Measurements from ENCODE around the gene CXADR.

The CXADR gene

DNA sequence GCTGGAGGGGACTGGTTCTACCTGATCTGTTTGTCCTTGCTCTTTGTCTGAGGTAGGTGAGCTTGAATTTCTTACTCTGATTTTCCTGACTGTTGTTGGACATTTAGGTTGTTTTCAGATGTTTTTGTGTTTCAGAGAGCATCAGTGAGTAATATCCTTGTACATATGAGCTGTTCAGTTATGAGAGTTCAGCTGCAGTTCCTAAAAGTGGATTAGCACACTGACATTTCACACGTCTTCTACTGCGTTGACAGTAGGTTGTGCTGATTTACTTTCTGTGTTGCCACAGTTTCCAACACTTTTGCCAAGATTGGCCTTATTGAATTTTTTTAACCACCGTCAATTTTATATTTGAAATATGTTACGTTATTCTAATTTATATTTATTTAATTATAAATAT lies 27.7 kb downstream of the CXADR start:
- Histone ChIP-seq H3K4me1 (ENCODE audit: insufficient read depth, low read length) (peaks cover 10% of the 10 kb centered on the region; the same call in 1 of the 2 replicates), H3K9me3 (ENCODE audit: control insufficient read depth, insufficient read depth, low read length) (no peaks in the 10 kb centered on the region), H3K9ac (ENCODE audit: low read depth, low read length) (no peak overlapping the region), H3K36me3 (ENCODE audit: insufficient read depth, low read length) (peaks cover 4% of the 10 kb centered on the region)

DNA sequence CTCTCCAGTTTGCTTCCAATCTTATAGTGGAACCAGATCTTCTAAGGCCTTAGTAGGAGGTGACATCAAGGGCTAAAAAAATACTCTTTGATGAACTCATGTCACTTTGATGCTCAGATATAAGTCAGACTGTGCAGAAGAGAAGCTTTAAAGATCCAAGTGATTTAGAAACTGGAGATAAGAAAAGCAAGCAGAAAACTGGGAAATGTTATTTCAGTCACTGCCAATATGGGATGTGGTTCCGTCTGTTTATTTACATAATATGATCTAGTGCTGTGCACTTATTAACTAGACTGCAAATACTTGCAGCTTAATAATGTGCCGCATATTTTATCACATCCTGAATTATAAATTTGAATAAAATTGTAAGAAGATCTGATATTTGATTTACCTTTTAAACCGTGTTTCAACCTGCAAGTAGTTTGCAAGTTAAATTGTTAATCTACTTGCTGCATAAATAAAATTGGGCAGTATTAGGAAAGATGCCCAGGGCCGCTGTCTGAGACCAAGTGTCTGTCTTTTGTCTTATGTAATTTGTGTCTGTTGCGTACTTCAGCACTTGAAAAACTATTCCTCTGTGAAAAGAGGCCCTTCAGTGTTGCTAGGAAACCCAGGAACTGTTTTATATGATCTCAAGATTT lies 29.6 kb downstream of the CXADR start:
- H3K36me3 ChIP-seq (ENCODE audit: insufficient read depth, low read length) = peaks cover 6% of the 10 kb centered on the region
- no peaks in the 10 kb centered on the region for H3K9me3 ChIP-seq (ENCODE audit: control insufficient read depth, insufficient read depth, low read length)
- peaks cover 7% of the 10 kb centered on the region; the same call in 1 of the 2 replicates for H3K4me1 ChIP-seq (ENCODE audit: insufficient read depth, low read length)
- H3K9ac ChIP-seq (ENCODE audit: low read depth, low read length) = no peak overlapping the region

DNA sequence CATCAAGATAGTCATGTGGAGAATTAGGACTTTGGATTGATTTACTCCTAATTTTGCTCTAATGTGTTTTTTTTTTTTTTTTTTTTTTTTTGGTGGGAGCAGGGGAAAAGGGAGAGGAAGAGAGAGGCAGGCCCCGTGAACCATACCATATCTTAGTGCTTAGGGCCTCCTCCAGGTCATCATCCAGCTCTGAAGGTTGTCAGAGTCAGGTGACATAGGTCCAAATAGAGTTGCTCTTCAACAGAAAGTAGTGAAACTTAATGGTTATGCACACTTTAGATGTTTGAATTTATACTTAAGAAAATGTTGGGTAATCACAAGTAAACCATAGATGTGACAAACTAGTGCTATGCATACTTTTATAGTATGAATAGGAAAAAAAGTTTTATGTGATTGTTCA lies 32.2 kb downstream of the CXADR start:
- Histone ChIP-seq H3K4me1 (ENCODE audit: insufficient read depth, low read length) (peaks cover 7% of the 10 kb centered on the region; the same call in 1 of the 2 replicates), H3K36me3 (ENCODE audit: insufficient read depth, low read length) (peaks cover 9% of the 10 kb centered on the region), H3K9ac (ENCODE audit: low read depth, low read length) (no peak overlapping the region), H3K9me3 (ENCODE audit: control insufficient read depth, insufficient read depth, low read length) (no peaks in the 10 kb centered on the region)

DNA sequence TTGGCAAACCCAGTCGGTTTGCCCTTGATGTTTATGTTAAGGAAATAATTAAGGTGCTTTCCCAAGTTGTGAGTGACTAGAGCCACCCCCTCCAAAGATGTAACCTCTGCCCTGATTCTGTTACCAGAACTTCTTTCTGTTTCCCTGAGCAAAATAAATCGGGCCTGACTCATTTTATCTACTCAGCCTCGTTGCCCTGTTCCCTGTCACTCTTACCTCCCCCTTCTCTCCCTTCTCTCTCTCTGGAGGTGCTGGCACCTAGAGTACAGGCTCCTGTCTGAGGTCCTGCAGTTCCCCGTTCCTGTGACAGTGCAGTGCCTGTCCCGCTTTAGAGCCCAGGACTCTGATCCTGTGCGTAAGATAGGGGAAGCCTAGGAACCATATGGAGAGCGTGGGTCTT lies 35.4 kb downstream of the CXADR start:
- Histone ChIP-seq H3K4me1 (ENCODE audit: insufficient read depth, low read length) (peaks cover 7% of the 10 kb centered on the region; the same call in 1 of the 2 replicates), H3K9me3 (ENCODE audit: control insufficient read depth, insufficient read depth, low read length) (no peaks in the 10 kb centered on the region), H3K9ac (ENCODE audit: low read depth, low read length) (no peak overlapping the region), H3K36me3 (ENCODE audit: insufficient read depth, low read length) (peaks cover 15% of the 10 kb centered on the region)

DNA sequence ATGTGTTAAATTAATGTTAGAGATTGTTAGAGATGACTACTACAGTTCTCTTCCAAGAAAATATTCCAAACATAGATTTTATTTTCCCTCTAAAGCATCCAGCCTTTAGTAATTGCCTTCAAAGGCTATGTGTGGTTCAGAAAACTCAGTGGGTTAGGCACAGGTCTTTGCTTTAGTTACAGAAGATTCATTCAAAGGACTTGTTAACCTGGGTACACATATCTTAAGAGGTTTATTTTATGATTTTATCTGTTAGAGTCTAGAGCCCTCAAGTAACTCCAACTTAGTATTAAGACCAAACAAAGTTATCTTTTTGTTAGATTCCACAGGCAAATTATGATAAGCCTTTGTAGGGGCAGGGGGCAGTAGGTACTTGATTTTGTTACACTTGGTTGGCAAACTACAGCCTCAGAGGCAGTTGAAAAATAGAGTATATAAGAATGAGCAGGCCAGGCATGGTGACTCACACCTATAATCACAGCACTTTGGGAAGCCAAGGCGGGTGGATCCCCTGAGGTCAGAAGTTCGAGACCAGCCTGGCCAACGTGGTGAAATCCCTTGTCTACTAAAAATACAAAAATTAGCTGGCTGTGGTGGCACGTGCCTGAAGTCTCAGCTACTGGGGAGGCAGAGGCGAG lies 37.9 kb downstream of the CXADR start:
- Histone ChIP-seq H3K4me1 (ENCODE audit: insufficient read depth, low read length) (no peaks in the 10 kb centered on the region), H3K36me3 (ENCODE audit: insufficient read depth, low read length) (peaks cover 18% of the 10 kb centered on the region), H3K9ac (ENCODE audit: low read depth, low read length) (no peak overlapping the region), H3K9me3 (ENCODE audit: control insufficient read depth, insufficient read depth, low read length) (no peaks in the 10 kb centered on the region)

DNA sequence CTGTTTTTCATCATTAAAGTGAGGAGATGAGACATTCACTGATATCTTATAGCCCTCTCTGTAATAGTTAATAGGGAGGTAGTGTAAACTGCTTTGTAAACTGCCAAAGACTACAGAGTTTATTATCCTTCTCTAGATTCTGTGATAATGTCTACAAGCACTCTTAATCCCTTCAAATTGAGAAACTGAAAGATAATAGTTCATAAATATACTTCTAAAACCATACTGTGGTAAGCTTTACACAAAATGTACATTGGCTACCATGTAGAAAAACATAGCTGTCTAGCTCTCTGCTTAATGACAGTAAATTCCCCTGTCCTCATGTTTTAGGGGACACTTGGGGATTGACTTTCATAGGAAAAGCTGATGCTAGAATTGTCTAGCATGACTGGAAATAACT lies 39.6 kb downstream of the CXADR start:
- Histone ChIP-seq H3K36me3 (ENCODE audit: insufficient read depth, low read length) (peaks cover 14% of the 10 kb centered on the region), H3K9ac (ENCODE audit: low read depth, low read length) (no peak overlapping the region), H3K9me3 (ENCODE audit: control insufficient read depth, insufficient read depth, low read length) (no peaks in the 10 kb centered on the region), H3K4me1 (ENCODE audit: insufficient read depth, low read length) (no peaks in the 10 kb centered on the region)

DNA sequence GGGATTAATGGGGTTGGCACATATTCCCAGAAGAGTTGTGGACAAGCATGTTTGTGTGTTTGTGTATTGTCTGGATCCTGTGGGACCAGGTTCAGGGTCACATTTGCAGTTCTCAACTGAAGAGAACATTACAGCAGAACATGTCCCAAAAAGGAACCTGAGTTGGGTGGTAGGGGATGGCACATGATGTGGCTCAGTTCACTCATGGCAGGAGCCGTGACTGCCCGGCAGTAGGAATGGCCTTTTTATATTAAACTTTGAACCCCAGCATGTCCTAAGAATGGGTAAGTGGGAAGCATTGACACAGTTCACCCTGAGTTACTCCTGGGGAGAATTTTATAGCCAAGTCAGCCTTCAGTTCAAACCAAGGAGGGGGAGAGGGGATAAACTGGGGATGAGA lies 41.3 kb downstream of the CXADR start:
- Histone ChIP-seq H3K36me3 (ENCODE audit: insufficient read depth, low read length) (peaks cover 23% of the 10 kb centered on the region), H3K4me1 (ENCODE audit: insufficient read depth, low read length) (no peaks in the 10 kb centered on the region), H3K9ac (ENCODE audit: low read depth, low read length) (no peak overlapping the region), H3K9me3 (ENCODE audit: control insufficient read depth, insufficient read depth, low read length) (no peaks in the 10 kb centered on the region)

DNA sequence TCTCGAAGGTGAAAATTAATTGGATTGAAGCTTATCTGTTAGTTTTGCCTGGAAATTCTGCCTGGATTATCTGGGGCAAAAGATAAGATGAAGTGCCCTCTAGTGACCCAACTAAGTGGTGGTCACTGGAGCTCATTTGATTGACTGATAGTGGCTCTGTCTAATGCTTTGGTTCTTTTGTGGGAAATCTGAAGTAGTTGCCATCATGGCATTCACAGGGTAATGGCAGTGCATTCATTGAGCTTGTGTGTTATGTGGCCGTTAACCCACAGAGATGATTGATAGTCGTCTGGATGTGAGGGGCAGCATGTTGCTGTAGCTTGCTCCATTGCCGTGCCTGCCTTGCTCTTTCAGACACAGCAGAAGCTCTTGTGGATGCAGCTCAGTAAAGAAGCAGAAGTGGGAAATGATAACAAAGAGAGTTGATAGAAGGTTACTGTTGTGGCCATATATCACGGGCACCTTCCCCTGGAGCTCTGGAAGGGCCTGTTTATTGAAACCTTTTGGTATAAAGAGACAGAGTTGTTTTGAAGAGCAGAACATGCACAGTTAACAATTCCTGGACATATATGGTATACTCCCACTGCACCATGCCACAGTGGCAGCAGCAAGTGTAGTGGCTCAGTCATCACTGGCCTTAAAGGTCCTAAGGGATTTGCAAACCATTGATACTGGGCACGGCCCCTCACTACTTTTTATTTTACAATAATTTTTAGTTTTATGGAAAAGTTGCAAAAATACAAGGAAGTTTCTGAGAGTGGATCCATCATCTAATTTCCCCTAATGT lies 42.0 kb downstream of the CXADR start:
- H3K9me3 ChIP-seq (ENCODE audit: control insufficient read depth, insufficient read depth, low read length) = no peaks in the 10 kb centered on the region
- no peaks in the 10 kb centered on the region for H3K4me1 ChIP-seq (ENCODE audit: insufficient read depth, low read length)
- no peak overlapping the region for H3K9ac ChIP-seq (ENCODE audit: low read depth, low read length)
- peaks cover 23% of the 10 kb centered on the region for H3K36me3 ChIP-seq (ENCODE audit: insufficient read depth, low read length)

DNA sequence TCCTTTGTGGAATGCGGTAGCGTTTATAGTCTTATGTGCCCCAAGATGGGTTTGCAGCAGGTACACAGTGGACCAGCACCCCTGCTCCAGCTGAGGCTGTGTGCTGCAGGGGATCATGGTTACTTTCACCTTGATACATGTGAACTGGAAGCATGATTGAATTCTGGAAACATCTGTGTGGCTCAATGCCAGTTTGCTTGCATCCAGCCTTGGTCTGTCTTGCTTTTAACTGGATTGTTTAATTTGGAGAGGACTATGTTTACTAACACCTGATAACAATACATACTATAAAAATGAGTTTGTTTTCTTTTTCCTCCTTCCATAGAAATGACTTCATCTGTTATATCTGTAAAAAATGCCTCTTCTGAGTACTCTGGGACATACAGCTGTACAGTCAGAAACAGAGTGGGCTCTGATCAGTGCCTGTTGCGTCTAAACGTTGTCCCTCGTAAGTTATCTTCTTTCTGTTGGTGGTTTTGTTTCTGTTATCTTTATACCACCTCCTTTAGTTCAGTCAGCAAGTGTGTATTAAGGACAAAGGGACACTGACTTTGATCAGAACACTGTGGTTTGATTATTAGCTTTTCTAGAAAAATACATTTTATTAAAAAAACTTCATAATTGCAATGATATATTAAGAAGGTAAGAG lies 47.7 kb downstream of the CXADR start:
- no peak overlapping the region for H3K9ac ChIP-seq (ENCODE audit: low read depth, low read length)
- no peaks in the 10 kb centered on the region for H3K4me1 ChIP-seq (ENCODE audit: insufficient read depth, low read length)
- peaks cover 39% of the 10 kb centered on the region for H3K36me3 ChIP-seq (ENCODE audit: insufficient read depth, low read length)
- no peaks in the 10 kb centered on the region for H3K9me3 ChIP-seq (ENCODE audit: control insufficient read depth, insufficient read depth, low read length)

DNA sequence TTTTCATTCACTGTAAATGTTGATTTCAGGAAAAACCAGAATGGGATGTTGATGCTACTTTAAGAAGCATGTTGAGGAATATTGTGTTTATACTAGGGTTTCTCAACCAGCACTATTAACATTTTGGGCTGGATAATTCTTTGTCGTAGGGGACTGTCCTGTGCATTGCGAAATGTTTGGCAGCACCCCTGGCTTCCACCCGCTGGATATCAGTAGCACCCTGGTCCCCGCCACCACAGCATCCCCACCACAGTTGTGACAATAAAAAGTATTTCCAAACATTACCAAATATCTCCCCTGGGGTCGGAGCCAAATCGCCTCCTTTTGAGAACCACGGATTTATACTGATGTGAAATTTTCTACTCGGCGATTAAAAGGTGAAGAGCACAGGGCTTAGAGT lies 57.9 kb downstream of the CXADR start:
- Histone ChIP-seq H3K9ac (ENCODE audit: low read depth, low read length) (no peak overlapping the region), H3K36me3 (ENCODE audit: insufficient read depth, low read length) (no peaks in the 10 kb centered on the region; the same call in 1 of the 2 replicates), H3K9me3 (ENCODE audit: control insufficient read depth, insufficient read depth, low read length) (no peaks in the 10 kb centered on the region), H3K4me1 (ENCODE audit: insufficient read depth, low read length) (no peaks in the 10 kb centered on the region)

DNA sequence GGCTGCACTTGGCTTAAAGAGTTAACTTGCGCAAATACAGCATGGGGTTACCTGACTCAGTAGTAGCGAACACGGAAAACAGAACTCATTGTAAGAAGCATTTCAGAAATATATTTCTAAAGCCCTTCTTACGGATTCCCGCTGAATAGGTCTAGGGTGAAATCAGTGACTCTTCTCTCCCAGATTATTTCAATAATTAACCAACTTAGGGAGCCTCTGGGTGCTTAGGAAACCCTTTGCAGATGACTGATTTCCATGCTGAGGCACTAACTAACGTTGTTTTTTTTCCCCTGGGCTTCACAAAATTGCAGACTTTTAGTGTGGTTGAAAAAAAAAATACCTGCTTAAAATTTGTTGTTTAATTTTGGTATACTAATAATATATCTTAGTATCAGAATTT lies 59.6 kb downstream of the CXADR start:
- Histone ChIP-seq H3K4me1 (ENCODE audit: insufficient read depth, low read length) (no peaks in the 10 kb centered on the region), H3K9ac (ENCODE audit: low read depth, low read length) (no peak overlapping the region), H3K9me3 (ENCODE audit: control insufficient read depth, insufficient read depth, low read length) (no peaks in the 10 kb centered on the region)

DNA sequence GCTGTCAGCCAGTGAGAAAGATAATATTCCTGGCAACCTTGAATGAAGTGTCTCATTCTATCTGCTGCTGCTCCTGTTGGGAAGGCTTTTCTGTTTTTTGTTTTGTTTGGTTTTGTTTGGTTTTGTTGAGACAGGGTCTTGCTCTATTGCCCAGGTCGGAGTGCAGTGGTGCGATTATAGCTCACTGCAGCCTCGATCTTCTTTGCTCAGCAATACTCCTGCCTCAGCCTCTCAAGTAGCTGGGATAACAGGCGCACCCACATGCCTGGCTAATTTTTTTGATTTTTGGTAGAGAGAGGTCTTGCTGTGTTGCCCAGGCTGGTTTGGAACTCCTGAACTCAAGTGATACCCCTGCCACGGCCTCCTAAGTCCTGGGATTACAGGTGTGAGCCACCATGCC lies 62.2 kb downstream of the CXADR start:
- H3K36me3 ChIP-seq (ENCODE audit: insufficient read depth, low read length) = no peaks in the 10 kb centered on the region; the same call in 1 of the 2 replicates
- no peaks in the 10 kb centered on the region for H3K9me3 ChIP-seq (ENCODE audit: control insufficient read depth, insufficient read depth, low read length)
- no peaks in the 10 kb centered on the region for H3K4me1 ChIP-seq (ENCODE audit: insufficient read depth, low read length)
- no peak overlapping the region for H3K9ac ChIP-seq (ENCODE audit: low read depth, low read length)

More for the DNA sequence above, 59.6 kb downstream of the CXADR start:
- H3K36me3 ChIP-seq (ENCODE audit: insufficient read depth, low read length) = no peaks in the 10 kb centered on the region; the same call in 1 of the 2 replicates

DNA sequence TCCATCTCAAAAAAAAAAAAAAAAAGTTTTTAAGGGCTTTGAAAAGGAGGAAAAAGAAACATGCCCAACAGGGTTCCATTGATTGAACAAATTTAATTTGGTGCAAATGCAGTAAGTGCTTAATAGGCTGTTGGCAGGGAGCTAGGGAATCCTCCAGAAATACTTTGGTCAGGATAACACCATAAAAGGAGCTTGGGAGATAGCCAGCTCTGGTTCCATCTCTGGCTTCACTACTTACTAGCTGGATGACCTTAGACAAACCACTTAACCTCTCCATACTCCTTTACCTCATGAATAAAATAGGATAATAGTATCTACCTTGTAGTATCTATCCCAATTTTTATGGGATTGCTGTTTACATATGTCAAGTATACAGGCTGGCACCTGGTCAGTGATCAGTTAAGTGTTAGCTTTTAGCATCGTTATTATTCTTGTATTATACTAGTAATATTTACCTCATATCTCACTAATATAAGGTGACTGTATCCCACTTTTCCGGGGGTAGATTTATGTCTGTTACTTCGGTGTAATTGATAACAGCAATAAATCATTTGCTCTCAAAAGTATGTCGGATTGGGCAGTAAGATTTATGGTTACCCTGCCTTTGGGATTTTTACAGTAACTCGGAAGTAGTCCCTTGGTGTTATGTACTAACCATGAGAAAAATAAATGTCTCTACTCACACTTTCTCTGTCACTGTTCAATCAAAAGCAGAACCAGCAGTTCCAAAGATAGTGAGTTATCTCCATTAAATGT lies 63.4 kb downstream of the CXADR start:
- no peaks in the 10 kb centered on the region for H3K4me1 ChIP-seq (ENCODE audit: insufficient read depth, low read length)
- H3K9ac ChIP-seq (ENCODE audit: low read depth, low read length) = no peak overlapping the region
- H3K9me3 ChIP-seq (ENCODE audit: control insufficient read depth, insufficient read depth, low read length) = no peaks in the 10 kb centered on the region
- H3K36me3 ChIP-seq (ENCODE audit: insufficient read depth, low read length) = no peaks in the 10 kb centered on the region; the same call in 1 of the 2 replicates

DNA sequence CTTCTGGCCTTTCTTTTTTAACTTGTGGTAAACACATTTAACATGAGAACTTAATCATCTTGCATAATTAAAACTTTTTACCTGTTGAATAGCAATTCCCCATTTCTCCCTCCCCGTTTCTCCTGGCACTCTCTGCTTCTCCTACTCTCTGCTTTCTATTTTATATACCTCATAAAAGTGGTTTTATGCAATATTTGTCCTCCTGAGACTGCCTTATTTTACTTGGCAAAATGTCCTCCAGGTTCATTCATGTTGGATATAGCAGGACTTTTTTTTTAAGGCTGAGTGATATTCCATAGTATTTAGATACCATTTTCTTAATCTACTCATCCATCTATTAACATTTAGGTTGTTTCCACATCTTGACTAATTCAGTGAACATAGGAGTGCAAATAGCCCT lies 64.9 kb downstream of the CXADR start:
- H3K4me1 ChIP-seq (ENCODE audit: insufficient read depth, low read length) = no peaks in the 10 kb centered on the region
- no peaks in the 10 kb centered on the region; the same call in 1 of the 2 replicates for H3K36me3 ChIP-seq (ENCODE audit: insufficient read depth, low read length)
- H3K9me3 ChIP-seq (ENCODE audit: control insufficient read depth, insufficient read depth, low read length) = no peaks in the 10 kb centered on the region
- no peak overlapping the region for H3K9ac ChIP-seq (ENCODE audit: low read depth, low read length)
